ENCODE results near the gene ACER2.

Gene ACER2

DNA sequence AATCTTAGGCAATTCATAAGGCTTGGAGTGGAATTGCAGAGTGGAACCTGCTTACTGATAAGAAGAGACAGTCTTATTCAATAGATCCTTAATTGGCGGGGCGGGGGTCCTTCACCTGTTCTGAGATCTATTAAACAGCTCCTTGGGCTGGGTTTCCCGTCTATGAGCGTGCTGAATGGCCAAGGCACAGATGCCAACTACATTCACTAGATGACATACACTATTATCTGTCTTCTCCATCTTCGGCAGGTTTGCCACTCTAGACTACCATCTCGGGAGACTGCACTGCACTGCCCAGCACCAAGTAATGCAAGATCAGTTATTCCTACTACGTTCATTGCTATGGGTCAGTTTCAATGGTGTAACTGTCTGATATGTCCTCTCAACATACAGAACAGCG is 81.5 kb downstream of the ACER2 start:
- no peak for DNase-seq

DNA sequence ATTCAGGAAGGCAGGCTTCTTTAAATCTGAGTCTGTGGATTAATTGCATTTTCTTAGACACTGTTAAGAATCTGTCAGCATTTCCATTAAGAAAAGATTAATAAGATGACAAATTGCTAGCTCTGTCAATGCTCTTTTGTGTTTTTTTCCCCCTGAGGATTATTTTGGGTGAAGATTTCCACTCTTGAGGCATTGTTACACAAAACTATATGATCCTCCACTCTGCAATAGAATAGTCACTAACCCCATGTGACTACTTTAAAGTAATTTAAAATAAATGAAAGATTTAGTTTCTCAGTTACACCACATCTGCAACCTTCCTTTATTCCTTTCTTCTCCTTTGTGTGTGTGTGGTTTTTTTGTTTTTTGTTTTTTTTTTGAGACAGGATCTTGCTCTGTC is 82.0 kb downstream of the ACER2 start:
- no peak for DNase-seq

DNA sequence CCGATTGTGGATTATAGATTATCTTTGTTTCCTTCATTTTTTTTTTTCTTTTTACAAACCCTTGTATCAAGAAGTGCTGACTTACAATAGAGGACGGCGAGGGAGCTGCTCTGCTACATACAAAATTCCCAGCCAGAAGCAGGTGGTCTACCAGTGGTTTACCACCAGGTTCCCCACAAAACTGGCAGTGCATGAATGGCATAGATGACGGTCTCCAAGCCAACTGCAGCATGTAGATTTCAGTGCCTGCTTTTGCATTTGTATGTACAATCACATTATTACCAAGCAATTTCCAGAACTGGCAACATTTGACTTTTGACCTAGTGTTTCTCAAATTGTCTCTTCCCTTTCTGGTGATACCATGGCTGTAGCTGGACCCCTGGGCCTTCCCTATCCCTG is 84.0 kb downstream of the ACER2 start:
- no peak for DNase-seq

DNA sequence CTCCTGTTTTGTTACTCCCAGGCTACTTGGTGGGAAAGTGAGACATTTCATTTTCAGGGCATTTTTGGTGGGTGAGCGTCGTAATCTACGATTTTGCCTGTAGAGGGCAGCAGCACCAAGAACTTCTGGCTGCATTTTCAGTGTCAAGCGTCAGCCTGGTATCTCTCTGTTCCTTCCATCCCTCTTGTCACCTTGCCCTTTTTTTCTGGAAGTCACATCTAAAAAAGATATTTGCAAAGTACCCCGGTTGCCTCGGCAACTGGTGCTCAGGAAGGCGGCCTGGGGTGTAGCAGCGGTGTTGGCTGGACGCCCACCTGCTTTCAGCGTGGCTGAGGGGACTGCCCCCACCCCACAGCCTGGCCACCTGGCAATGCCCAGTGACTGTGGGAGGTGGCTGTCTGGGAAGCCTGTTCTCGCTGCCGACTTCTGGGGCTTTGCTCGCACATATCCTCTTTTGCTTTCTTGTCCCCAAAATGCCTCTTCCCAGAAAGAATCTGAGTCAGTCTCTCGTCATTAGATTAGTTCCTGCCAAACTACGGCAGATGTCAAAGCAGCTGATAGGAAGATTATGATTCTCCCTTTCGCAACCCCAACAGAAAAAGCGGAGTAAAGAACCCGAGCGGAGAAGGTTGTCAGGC is 84.5 kb downstream of the ACER2 start:
- DNase-seq = no peak

DNA sequence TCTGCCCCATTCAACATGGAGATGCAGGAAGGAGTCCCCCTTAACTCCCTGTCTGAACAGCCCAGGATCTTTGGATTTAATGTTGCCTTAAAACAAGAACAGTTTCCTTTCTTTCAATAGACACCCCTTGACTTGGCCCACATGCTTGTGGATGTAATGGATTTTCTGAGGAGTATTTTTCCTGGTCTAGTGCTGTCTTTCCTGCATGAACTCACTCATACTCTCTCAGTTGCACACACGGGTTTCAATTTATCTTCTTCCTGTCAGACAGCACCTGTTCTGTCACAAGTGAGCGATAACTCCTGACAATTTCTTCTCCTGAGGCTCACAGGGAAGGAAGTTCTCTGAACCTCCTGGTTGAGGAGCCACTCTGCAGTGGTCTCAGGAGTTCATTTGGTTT is 85.1 kb downstream of the ACER2 start:
- DNase-seq = no peak

DNA sequence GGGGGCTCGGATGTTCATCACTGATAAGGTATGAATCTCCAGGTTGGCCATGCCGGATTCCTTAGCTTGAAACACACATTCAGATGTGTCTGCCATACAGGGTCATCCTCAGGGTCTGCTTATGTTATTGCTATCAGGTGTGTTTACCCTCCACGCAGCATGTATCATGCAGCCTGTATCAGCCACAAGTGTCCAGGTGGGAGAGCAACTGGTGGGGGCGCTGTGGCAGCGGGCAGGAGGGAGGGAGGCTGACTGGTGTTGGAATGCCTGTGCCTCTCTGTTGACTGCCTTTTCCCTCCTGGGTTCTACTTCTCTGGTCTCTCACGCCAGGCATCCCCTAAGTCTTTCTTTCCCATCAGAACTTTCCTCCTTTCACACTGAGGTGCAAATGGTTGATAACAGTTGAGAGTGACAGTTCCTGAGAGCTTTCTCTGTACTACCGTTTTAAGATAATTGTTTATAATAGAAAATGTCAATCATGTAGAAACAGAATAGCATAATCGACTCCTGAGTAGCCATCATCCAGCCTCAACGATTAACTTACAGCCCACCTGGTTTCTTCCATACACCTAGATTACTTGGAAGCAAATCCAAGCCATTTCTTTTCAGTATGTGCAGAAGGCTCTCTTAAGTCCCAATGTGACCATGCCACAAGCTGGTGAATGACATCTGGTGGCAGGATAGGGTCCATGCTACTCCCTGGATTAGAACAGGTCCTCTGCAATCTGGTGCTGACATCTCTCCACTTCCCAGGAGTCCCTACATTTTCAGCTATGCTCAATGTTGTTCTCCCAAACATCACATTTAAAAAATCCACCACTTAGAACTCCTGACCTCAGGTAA is 86.6 kb downstream of the ACER2 start:
- DNase-seq = no peak

DNA sequence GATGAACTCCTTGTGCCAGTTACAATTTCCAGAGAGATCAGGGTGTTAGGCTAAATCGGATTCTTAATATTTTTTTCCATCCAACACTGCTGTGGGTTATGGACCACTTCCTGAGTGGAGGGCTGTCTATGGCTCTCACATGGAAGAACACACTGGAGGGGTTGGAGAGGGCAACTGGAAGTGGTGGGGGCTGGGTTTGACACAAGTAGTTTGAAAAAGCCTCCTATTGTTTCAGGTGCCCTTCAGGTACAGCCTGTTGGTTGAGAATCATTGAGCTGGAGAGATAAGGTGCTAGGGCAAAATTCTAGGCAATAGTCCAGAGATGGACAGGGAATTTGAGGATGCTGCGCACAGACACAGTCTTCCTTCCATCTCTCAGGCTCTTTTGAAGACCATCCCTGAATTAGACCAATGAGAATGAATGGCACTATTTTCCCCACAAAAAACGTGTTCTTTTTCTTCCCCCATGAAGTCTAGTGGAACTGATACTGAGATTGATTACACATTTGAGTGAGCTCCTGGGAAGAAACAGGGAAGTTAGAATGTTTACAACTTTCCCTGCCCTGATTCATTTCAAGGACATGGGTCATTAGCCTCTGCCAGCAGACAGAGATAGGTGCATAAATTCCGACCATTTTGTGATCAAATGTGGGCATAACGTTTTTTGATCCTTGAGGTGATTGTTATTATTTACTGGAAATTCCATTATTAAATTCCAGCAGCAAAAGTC is 87.7 kb downstream of the ACER2 start:
- DNase-seq = no peak

DNA sequence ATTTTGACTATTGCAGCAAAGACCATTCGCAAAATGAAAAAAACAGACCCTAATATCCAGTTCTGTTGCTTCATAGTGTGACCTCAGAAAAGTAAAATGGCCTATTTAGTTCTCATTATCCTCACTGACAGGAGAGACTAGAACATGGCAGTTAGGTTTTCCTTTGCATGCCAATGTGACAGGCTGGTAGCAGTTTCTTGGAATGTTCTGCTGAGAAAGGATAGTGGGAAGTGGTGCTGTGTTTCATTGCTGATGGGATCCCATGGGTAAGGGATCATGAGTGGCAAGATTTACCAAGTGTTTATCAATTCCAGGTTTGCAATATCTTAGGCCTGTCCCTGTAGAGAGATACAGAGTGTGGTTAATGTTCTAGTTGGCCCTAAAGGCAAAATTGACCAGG is 88.5 kb downstream of the ACER2 start:
- DNase-seq = no peak

DNA sequence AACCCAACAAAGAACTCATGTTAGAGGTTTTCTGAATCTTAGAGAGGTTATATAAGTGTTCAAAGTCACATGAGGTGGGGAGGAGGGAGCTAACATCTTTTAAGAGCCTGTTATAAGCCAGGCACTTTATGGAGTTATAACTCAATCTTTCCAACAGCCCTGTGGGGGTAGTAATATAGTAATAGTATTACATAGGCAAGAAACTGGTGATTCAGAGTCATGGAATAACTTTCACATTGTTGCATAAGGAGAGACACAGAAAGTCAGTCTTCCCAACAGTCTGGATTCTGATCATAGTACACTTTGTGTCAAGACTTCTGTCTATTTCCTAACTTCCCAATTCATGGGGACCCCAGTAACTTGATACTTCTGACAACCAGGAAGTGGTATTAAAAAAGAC is 89.2 kb downstream of the ACER2 start:
- no peak for DNase-seq
